WTC11 (cell line): ENCODE data around the gene TTC28. TPM values are rescaled to one million over a fixed set of nuclear protein-coding genes. Genes with fewer than 3 reads are reported as not detected.
A peak's percentile ranks its signal among the peaks of the same experiment; 100 is the strongest.

Experiments used
- ATAC-seq: fragments of 200-7000 bp; cut with Tn5 transposase; 2 replicates; pipeline ENCODE4 v1.10.0; 2021; ENCODE audit warnings: mild to moderate bottlenecking, moderate library complexity
- CTCF ChIA-PET: fragments of 300-600 bp; sonication (Branson Sonifier 250); formaldehyde crosslinking; loops from one replicate; lab custom pipeline; 2021; ENCODE audit warnings: antibody characterized with exemption; lab: Charles Lee
- POLR2A ChIA-PET: fragments of 350-600 bp; sonication (Branson Sonifier 250); formaldehyde crosslinking; loops from one replicate; lab custom pipeline; 2021; ENCODE audit warnings: antibody characterized with exemption; lab: Charles Lee
- DNase-seq: peaks from one replicate; pipeline ENCODE4 v3.0.0; 2021; ENCODE audit warnings: low spot score
- H3K27ac Mint-ChIP-seq: 2 replicates; pipeline ENCODE4 v1.8.0; 2021; ENCODE audit warnings: mixed read lengths
- H3K27me3 Mint-ChIP-seq: 2 replicates; pipeline ENCODE4 v1.8.0; 2021; ENCODE audit warnings: low read depth, mild to moderate bottlenecking, moderate library complexity, mixed read lengths
- H3K36me3 Mint-ChIP-seq: 2 replicates; pipeline ENCODE4 v1.8.0; 2021; ENCODE audit warnings: mixed read lengths
- H3K4me1 Mint-ChIP-seq: 2 replicates; pipeline ENCODE4 v1.8.0; 2022; ENCODE audit warnings: mixed read lengths
- H3K4me3 Mint-ChIP-seq: 2 replicates; pipeline ENCODE4 v1.8.0; 2021; ENCODE audit warnings: mild to moderate bottlenecking, moderate library complexity, mixed read lengths
- H3K9me3 Mint-ChIP-seq: 2 replicates; pipeline ENCODE4 v1.8.0; 2021; ENCODE audit warnings: mixed read lengths
- ETV6 ChIP-seq: sonication (generic); formaldehyde crosslinking; IDR thresholded peaks from 2 replicates; pipeline ENCODE4 v1.8.1; 2022; ENCODE audit warnings: mild to moderate bottlenecking, missing genetic modification reagents
- JUN ChIP-seq: sonication (generic); formaldehyde crosslinking; IDR thresholded peaks from 2 replicates; pipeline ENCODE4 v1.8.0; 2023; ENCODE audit warnings: mild to moderate bottlenecking, missing genetic modification reagents
- NR2C2 ChIP-seq: sonication (generic); formaldehyde crosslinking; IDR thresholded peaks from 2 replicates; pipeline ENCODE4 v1.8.0; 2022; ENCODE audit warnings: mild to moderate bottlenecking, missing genetic modification reagents
- OVOL2 ChIP-seq: fragments of 250-450 bp; sonication (Bioruptor Pico); IDR thresholded peaks from 2 replicates; pipeline ENCODE4 v1.9.0; 2021; ENCODE audit warnings: mild to moderate bottlenecking, borderline replicate concordance
- SP1 ChIP-seq: sonication (generic); formaldehyde crosslinking; conservative IDR thresholded peaks from 2 replicates; pipeline ENCODE4 v1.8.1; 2022; ENCODE audit warnings: missing genetic modification reagents
- ZNF121 ChIP-seq: sonication (generic); formaldehyde crosslinking; IDR thresholded peaks from 2 replicates; pipeline ENCODE4 v1.8.0; 2023; ENCODE audit warnings: missing genetic modification reagents
- ZNF263 ChIP-seq: sonication (generic); formaldehyde crosslinking; IDR thresholded peaks from 2 replicates; pipeline ENCODE4 v1.8.1; 2022; ENCODE audit warnings: low read depth, mild to moderate bottlenecking, moderate library complexity, missing genetic modification reagents
- ZNF423 ChIP-seq: fragments of 250-450 bp; sonication (Bioruptor Pico); IDR thresholded peaks from 2 replicates; pipeline ENCODE4 v2.1.2; 2022; ENCODE audit warnings: mild to moderate bottlenecking, moderate library complexity
- total RNA-seq: library from RNA; stranded (reverse); gene quantifications from 3 replicates; pipeline ENCODE4 v1.2.3, GENCODE V29; 2021
- TF ChIP-seq, protein P1 (sequence below): sonication (generic); formaldehyde crosslinking; IDR thresholded peaks from 2 replicates; pipeline ENCODE4 v1.8.1; 2022; ENCODE audit warnings: mild to moderate bottlenecking, missing genetic modification reagents, moderate library complexity, borderline replicate concordance
- TF ChIP-seq, protein P2 (sequence below): sonication (generic); formaldehyde crosslinking; IDR thresholded peaks from 2 replicates; pipeline ENCODE4 v1.8.1; 2023; ENCODE audit warnings: mild to moderate bottlenecking, missing genetic modification reagents, borderline replicate concordance
- TF ChIP-seq, protein P3 (sequence below): sonication (generic); formaldehyde crosslinking; IDR thresholded peaks from 2 replicates; pipeline ENCODE4 v1.8.0; 2022; ENCODE audit warnings: mild to moderate bottlenecking, missing genetic modification reagents
- TF ChIP-seq, protein P4 (sequence below): fragments of 250-450 bp; sonication (Bioruptor Pico); IDR thresholded peaks from 2 replicates; pipeline ENCODE4 v2.1.2; 2022; ENCODE audit warnings: mild to moderate bottlenecking, moderate library complexity
- TF ChIP-seq, protein P5 (sequence below): sonication (generic); formaldehyde crosslinking; IDR thresholded peaks from 2 replicates; pipeline ENCODE4 v1.8.1; 2022; ENCODE audit warnings: missing genetic modification reagents, borderline replicate concordance
- TF ChIP-seq, protein P6 (sequence below): sonication (generic); formaldehyde crosslinking; IDR thresholded peaks from 2 replicates; pipeline ENCODE4 v1.8.0; 2023; ENCODE audit warnings: mild to moderate bottlenecking, missing genetic modification reagents

TTC28 gene
- total RNA-seq, 1 experiment from 2014 or later, result 13.0 TPM

DNA sequence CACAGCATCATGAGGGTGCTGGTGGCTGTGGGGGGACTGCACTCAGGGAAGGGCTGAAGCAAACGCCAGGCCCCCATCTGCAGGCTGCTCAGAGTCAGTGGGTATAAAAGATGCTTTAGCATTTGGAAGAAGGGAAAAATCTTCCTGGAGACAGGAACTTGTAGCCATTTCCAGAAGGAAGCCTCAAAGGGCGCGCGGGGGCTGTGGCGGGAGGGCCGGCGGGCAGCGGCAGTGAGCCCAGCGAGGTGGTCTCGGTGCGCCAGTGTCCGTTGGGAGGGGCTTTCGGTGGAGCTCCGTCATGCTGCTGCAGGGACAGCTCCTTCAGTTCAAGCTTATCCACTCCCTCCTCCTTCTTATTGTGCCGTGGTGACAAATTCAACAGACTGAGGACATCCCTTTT, 697.5 kb downstream of the TTC28 start (continued):
- TF ChIP-seq, protein P1, sequence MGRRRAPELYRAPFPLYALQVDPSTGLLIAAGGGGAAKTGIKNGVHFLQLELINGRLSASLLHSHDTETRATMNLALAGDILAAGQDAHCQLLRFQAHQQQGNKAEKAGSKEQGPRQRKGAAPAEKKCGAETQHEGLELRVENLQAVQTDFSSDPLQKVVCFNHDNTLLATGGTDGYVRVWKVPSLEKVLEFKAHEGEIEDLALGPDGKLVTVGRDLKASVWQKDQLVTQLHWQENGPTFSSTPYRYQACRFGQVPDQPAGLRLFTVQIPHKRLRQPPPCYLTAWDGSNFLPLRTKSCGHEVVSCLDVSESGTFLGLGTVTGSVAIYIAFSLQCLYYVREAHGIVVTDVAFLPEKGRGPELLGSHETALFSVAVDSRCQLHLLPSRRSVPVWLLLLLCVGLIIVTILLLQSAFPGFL (CRISPR knock-in tag), result no peak
- TF ChIP-seq NR2C2 (CRISPR knock-in tag) (no peak), SP1 (CRISPR knock-in tag) (no peak), ETV6 (CRISPR knock-in tag) (no peak)
- TF ChIP-seq, protein P2, sequence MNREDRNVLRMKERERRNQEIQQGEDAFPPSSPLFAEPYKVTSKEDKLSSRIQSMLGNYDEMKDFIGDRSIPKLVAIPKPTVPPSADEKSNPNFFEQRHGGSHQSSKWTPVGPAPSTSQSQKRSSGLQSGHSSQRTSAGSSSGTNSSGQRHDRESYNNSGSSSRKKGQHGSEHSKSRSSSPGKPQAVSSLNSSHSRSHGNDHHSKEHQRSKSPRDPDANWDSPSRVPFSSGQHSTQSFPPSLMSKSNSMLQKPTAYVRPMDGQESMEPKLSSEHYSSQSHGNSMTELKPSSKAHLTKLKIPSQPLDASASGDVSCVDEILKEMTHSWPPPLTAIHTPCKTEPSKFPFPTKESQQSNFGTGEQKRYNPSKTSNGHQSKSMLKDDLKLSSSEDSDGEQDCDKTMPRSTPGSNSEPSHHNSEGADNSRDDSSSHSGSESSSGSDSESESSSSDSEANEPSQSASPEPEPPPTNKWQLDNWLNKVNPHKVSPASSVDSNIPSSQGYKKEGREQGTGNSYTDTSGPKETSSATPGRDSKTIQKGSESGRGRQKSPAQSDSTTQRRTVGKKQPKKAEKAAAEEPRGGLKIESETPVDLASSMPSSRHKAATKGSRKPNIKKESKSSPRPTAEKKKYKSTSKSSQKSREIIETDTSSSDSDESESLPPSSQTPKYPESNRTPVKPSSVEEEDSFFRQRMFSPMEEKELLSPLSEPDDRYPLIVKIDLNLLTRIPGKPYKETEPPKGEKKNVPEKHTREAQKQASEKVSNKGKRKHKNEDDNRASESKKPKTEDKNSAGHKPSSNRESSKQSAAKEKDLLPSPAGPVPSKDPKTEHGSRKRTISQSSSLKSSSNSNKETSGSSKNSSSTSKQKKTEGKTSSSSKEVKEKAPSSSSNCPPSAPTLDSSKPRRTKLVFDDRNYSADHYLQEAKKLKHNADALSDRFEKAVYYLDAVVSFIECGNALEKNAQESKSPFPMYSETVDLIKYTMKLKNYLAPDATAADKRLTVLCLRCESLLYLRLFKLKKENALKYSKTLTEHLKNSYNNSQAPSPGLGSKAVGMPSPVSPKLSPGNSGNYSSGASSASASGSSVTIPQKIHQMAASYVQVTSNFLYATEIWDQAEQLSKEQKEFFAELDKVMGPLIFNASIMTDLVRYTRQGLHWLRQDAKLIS (CRISPR knock-in tag), result no peak
- TF ChIP-seq, protein P3, sequence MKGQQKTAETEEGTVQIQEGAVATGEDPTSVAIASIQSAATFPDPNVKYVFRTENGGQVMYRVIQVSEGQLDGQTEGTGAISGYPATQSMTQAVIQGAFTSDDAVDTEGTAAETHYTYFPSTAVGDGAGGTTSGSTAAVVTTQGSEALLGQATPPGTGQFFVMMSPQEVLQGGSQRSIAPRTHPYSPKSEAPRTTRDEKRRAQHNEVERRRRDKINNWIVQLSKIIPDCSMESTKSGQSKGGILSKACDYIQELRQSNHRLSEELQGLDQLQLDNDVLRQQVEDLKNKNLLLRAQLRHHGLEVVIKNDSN, result no peak
- TF ChIP-seq, protein P4, sequence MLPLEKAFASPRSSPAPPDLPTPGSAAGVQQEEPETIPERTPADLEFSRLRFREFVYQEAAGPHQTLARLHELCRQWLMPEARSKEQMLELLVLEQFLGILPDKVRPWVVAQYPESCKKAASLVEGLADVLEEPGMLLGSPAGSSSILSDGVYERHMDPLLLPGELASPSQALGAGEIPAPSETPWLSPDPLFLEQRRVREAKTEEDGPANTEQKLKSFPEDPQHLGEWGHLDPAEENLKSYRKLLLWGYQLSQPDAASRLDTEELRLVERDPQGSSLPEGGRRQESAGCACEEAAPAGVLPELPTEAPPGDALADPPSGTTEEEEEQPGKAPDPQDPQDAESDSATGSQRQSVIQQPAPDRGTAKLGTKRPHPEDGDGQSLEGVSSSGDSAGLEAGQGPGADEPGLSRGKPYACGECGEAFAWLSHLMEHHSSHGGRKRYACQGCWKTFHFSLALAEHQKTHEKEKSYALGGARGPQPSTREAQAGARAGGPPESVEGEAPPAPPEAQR (CRISPR knock-in tag), result no peak

DNA sequence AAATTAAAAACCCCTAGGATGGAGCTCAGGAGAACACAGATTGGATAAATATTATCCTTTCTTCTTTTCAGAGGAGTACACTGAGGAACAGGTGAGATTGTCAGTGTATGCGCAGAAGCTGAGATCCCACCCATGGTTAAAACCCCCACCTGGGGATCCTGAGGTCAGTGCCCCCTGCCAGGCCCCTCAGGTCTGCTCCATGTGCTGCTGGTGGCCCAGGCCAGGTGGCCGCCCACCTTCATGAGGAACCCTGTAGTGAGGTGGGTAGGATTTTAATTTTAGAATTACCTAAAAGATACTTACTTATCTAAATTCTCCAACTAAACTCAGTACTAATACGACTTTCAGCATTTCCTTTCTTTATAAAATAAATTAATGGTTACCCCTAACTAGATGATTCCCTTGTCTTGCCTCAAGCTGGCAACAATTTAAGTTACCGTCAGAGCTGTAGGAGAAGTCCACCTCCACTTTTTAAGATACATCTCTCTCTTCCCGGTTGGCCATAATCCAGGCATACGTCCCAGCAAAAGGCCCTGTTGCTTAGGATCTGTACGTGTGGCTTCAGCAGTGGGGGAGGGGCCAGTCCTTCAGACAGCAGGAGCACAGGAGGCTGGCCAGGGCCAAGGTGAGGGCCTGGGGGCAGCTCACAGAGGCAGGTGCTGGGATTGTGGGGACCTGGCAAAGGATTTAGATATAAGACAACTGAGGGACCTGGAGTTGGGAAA, 699.1 kb downstream of the TTC28 start:
- CTCF ChIA-PET, result interaction anchor here (0.9 to 2.9 kb wide), 3 partner anchors 10 to 39 kb away, joined by 3 to 18 read pairs (median 4); no protein-coding TSS in a partner anchor
- peak overlapping the region; percentile 80 for H3K27ac Mint-ChIP-seq
- ATAC-seq (peak; percentile 96), DNase-seq (peak; percentile 73)
- TF ChIP-seq, protein P5, sequence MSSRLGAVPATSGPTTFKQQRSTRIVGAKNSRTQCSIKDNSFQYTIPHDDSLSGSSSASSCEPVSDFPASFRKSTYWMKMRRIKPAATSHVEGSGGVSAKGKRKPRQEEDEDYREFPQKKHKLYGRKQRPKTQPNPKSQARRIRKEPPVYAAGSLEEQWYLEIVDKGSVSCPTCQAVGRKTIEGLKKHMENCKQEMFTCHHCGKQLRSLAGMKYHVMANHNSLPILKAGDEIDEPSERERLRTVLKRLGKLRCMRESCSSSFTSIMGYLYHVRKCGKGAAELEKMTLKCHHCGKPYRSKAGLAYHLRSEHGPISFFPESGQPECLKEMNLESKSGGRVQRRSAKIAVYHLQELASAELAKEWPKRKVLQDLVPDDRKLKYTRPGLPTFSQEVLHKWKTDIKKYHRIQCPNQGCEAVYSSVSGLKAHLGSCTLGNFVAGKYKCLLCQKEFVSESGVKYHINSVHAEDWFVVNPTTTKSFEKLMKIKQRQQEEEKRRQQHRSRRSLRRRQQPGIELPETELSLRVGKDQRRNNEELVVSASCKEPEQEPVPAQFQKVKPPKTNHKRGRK (CRISPR knock-in tag), result no peak
- no peak for TF ChIP-seq OVOL2 (CRISPR knock-in tag)
- peak; percentile 79; the same call in 1 of the 2 replicates for TF ChIP-seq ZNF121
- peak; percentile 81 for TF ChIP-seq ZNF423
- no peak for TF ChIP-seq JUN
- no peak for TF ChIP-seq ZNF263 (CRISPR knock-in tag)
- TF ChIP-seq, protein P6, sequence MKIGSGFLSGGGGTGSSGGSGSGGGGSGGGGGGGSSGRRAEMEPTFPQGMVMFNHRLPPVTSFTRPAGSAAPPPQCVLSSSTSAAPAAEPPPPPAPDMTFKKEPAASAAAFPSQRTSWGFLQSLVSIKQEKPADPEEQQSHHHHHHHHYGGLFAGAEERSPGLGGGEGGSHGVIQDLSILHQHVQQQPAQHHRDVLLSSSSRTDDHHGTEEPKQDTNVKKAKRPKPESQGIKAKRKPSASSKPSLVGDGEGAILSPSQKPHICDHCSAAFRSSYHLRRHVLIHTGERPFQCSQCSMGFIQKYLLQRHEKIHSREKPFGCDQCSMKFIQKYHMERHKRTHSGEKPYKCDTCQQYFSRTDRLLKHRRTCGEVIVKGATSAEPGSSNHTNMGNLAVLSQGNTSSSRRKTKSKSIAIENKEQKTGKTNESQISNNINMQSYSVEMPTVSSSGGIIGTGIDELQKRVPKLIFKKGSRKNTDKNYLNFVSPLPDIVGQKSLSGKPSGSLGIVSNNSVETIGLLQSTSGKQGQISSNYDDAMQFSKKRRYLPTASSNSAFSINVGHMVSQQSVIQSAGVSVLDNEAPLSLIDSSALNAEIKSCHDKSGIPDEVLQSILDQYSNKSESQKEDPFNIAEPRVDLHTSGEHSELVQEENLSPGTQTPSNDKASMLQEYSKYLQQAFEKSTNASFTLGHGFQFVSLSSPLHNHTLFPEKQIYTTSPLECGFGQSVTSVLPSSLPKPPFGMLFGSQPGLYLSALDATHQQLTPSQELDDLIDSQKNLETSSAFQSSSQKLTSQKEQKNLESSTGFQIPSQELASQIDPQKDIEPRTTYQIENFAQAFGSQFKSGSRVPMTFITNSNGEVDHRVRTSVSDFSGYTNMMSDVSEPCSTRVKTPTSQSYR (CRISPR knock-in tag), result peak; percentile 78
- H3K27me3 Mint-ChIP-seq, result no peaks in the 10 kb centered on the region
- no peaks in the 10 kb centered on the region for H3K9me3 Mint-ChIP-seq
- 0 out of 2 replicates have a peak, but pooled peaks cover 6% of the 10 kb centered on the region for H3K36me3 Mint-ChIP-seq
- POLR2A ChIA-PET, result no interaction called here
- peak overlapping the region; percentile 25; the same call in 1 of the 2 replicates for H3K4me3 Mint-ChIP-seq
- peaks cover 16% of the 10 kb centered on the region for H3K4me1 Mint-ChIP-seq
